Mononuclear cell (primary cell): Measurements from ENCODE around the gene MINDY2. TPM values are rescaled to one million over a fixed set of nuclear protein-coding genes. Genes with fewer than 3 reads are reported as not detected.

Experiments
- total RNA-seq: library from RNA; depleted of rRNA; stranded (reverse); fragments of >200 nt; gene quantifications from one replicate; pipeline ENCODE4 v1.2.3, GENCODE V29; 2012

Gene MINDY2
- total RNA-seq, 1 donor, result 6.7 TPM

Other genes with a start within 250 kb of the MINDY2 start
- 97.6 TPM for gene ADAM10, start 21.6 kb upstream of the MINDY2 start, total RNA-seq
- gene SLTM, start 162.4 kb downstream of the MINDY2 start, total RNA-seq, result 183 TPM
- 32.0 TPM for gene RNF111, start 216.4 kb downstream of the MINDY2 start, total RNA-seq